ENCODE data around the gene ZNF165.
A peak's percentile ranks its signal among the peaks of the same experiment; 100 is the strongest.
"Not testable (repeated sequence)": the region's sequence is repeated elsewhere in the genome, so short reads cannot be mapped to it uniquely, and the experiment has no call there.

The ZNF165 gene

DNA sequence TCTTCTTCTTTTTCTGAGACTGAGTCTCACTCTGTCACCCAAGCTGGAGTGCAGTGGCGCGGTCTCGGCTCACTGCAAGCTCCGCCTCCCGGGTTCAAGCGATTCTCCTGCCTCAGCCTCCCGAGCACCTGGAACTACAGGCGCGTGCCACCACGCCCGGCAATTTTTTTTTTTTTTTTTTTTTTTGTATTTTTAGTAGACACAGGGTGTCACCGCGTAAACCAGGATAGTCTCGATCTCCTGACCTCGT lies at the start of gene ZNF165:
Gene ZNF165 (plus strand): TSS at position 188 of the 250 bp plus-strand sequence. CDS start 4,913 bp downstream, outside the sequence.
- H3K4me3 ChIP-seq (ENCODE audit: low read length): peak within 1 kb of the TSS; percentile 85
- H3K27me3 ChIP-seq (replicated peaks; ENCODE audit: control insufficient read depth, insufficient read depth, low read length); H3K9me3 ChIP-seq (ENCODE audit: control insufficient read depth, low read length); H3K36me3 ChIP-seq (ENCODE audit: control insufficient read depth, insufficient read depth, low read length, severe bottlenecking); H3K4me1 ChIP-seq (ENCODE audit: control insufficient read depth, insufficient read depth, low read length); DNase-seq (ENCODE audit: low read depth): not testable (repeated sequence)
- peak within 1 kb of the TSS; percentile 88 for H3K9ac ChIP-seq (ENCODE audit: low read length)

DNA sequence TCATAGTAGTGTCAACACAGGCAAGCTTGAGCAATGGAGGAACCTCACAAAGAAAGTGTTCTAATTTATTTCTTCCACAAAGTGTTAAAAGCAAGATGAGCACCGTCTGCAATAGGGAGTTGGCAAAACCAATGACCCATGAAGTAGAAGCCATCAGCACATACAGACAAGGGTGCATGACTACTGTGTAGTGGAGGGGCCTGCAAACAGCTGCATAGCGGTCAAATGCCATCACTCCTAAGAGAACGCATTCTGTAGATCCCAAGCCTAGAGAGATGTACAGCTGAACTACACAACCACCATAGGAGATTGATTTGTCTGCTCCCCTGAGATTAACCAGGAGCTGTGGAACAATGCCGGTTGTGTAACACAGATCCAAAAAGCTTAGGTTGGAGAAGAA lies 26.8 kb upstream of the ZNF165 start:
- H3K4me3 ChIP-seq (ENCODE audit: low read length): no peak overlapping the region
- H3K9me3 ChIP-seq (ENCODE audit: control insufficient read depth, low read length): no peaks in the 10 kb centered on the region
- H3K36me3 ChIP-seq (ENCODE audit: control insufficient read depth, insufficient read depth, low read length, severe bottlenecking): no peaks in the 10 kb centered on the region
- H3K9ac ChIP-seq (ENCODE audit: low read length): no peak overlapping the region
- no peaks in the 10 kb centered on the region for H3K27me3 ChIP-seq (replicated peaks; ENCODE audit: control insufficient read depth, insufficient read depth, low read length)
- no peaks in the 10 kb centered on the region for H3K4me1 ChIP-seq (ENCODE audit: control insufficient read depth, insufficient read depth, low read length)
- DNase-seq (ENCODE audit: low read depth): no peak

DNA sequence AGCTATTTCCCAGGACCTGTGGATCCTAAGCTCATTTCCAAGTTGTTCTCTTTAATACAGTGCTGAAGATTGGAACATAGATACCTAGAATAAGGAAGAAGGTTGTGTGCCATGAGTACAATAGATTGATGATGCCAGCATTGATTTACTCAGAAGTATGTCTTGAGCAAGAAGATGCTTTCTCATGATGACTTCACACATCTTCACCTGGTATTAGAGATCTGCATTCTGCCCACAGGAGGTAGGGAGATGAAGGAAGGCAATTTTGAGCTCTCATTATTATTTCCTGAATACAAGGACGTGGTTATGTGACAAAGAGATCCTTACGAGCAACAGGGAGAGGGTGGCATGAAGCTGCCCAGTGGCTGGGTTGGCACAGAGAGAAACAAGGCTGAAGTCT lies 20.0 kb upstream of the ZNF165 start:
- Histone ChIP-seq H3K9ac (ENCODE audit: low read length) (no peak overlapping the region), H3K4me3 (ENCODE audit: low read length) (no peak overlapping the region), H3K36me3 (ENCODE audit: control insufficient read depth, insufficient read depth, low read length, severe bottlenecking) (no peaks in the 10 kb centered on the region), H3K4me1 (ENCODE audit: control insufficient read depth, insufficient read depth, low read length) (no peaks in the 10 kb centered on the region), H3K27me3 (replicated peaks; ENCODE audit: control insufficient read depth, insufficient read depth, low read length) (no peaks in the 10 kb centered on the region), H3K9me3 (ENCODE audit: control insufficient read depth, low read length) (no peaks in the 10 kb centered on the region)
- DNase-seq (ENCODE audit: low read depth): no peak

DNA sequence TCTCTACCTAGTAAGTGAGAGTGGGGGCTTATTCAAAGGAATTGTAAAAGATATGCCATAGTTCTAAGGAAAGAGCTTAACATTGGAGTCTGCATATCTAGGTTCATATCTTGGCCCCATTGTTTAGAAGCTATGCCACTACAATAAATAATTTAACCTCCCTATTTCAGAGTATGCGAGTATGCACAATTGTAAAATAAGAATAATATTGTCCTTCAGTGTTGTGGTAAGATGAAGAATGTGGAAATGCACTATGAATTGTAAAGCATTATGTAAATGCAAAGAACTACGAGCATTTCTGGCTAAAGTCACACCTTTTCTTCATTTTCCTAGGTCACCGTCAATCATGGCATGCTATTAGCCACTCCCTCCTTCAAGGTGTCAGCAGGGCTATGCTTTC lies 16.1 kb upstream of the ZNF165 start:
- Histone ChIP-seq H3K36me3 (ENCODE audit: control insufficient read depth, insufficient read depth, low read length, severe bottlenecking) (no peaks in the 10 kb centered on the region), H3K9me3 (ENCODE audit: control insufficient read depth, low read length) (no peaks in the 10 kb centered on the region), H3K27me3 (replicated peaks; ENCODE audit: control insufficient read depth, insufficient read depth, low read length) (no peaks in the 10 kb centered on the region), H3K9ac (ENCODE audit: low read length) (no peak overlapping the region), H3K4me3 (ENCODE audit: low read length) (no peak overlapping the region), H3K4me1 (ENCODE audit: control insufficient read depth, insufficient read depth, low read length) (no peaks in the 10 kb centered on the region)
- DNase-seq (ENCODE audit: low read depth): no peak

DNA sequence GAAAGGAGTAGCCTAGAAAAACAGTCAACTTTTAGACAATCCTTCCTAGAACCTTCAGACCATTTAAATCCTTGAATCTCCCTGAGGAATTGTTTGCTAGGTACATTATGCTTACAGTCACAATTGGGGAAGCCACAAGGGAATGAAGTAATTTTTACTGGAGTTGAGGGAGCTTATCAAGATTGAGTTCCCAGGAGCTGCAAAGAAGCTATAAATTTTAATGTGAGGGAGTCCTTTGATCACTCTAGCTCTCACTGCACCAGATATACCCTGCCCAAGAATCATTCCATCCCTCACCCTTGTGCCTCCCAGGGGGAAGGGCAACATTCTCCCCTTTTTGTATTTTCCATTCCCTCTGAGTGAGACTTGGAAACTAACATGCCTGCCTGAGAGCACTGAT lies 12.3 kb upstream of the ZNF165 start:
- Histone ChIP-seq H3K4me3 (ENCODE audit: low read length) (no peak overlapping the region), H3K36me3 (ENCODE audit: control insufficient read depth, insufficient read depth, low read length, severe bottlenecking) (no peaks in the 10 kb centered on the region), H3K4me1 (ENCODE audit: control insufficient read depth, insufficient read depth, low read length) (no peaks in the 10 kb centered on the region), H3K9ac (ENCODE audit: low read length) (no peak overlapping the region), H3K27me3 (replicated peaks; ENCODE audit: control insufficient read depth, insufficient read depth, low read length) (no peaks in the 10 kb centered on the region), H3K9me3 (ENCODE audit: control insufficient read depth, low read length) (no peaks in the 10 kb centered on the region)
- DNase-seq (ENCODE audit: low read depth): no peak

DNA sequence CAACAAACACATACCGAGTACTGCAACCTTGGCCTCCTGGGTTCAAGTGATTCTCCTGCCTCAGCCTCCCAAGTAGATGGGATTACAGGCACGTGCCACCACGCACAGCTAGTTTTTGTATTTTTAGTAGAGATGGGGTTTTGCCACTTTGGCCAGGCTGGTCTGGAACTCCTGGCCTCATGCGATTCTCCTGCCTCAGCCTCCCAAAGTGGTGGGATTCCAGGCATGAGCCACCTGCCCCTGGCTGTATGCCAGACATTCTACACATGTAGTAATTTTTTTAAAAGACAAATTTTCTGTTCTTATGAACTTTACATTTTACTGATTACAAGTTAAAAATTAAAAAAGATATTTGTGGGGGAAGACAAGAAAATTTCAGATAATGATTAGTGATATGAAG lies 9.4 kb upstream of the ZNF165 start:
- H3K36me3 ChIP-seq (ENCODE audit: control insufficient read depth, insufficient read depth, low read length, severe bottlenecking); H3K9me3 ChIP-seq (ENCODE audit: control insufficient read depth, low read length); H3K9ac ChIP-seq (ENCODE audit: low read length); H3K27me3 ChIP-seq (replicated peaks; ENCODE audit: control insufficient read depth, insufficient read depth, low read length); H3K4me3 ChIP-seq (ENCODE audit: low read length); H3K4me1 ChIP-seq (ENCODE audit: control insufficient read depth, insufficient read depth, low read length); DNase-seq (ENCODE audit: low read depth): not testable (repeated sequence)

DNA sequence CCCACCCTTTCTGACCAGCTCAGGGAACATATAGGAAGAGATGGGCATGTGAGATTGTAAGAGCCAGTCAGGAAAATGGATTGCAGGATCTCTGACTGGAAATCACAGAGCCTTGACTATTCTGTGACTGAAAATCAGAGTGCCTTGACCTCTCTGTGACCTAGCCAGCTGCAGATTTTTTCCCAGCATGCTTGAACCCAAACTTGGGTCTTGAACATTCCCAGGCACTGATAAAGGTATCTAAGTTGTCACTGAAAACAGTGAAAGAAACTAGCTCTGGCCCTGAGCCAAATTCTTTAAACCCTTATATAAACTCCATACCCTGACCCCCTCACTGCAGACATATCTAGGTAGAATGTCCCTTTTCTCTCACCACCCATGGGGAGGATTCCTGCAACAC lies 2.3 kb upstream of the ZNF165 start:
- H3K4me1 ChIP-seq (ENCODE audit: control insufficient read depth, insufficient read depth, low read length): peaks cover 9% of the 10 kb centered on the region
- no peak overlapping the region for H3K9ac ChIP-seq (ENCODE audit: low read length)
- no peak overlapping the region for H3K4me3 ChIP-seq (ENCODE audit: low read length)
- no peaks in the 10 kb centered on the region for H3K9me3 ChIP-seq (ENCODE audit: control insufficient read depth, low read length)
- no peaks in the 10 kb centered on the region for H3K36me3 ChIP-seq (ENCODE audit: control insufficient read depth, insufficient read depth, low read length, severe bottlenecking)
- no peak for DNase-seq (ENCODE audit: low read depth)
- no peaks in the 10 kb centered on the region for H3K27me3 ChIP-seq (replicated peaks; ENCODE audit: control insufficient read depth, insufficient read depth, low read length)

DNA sequence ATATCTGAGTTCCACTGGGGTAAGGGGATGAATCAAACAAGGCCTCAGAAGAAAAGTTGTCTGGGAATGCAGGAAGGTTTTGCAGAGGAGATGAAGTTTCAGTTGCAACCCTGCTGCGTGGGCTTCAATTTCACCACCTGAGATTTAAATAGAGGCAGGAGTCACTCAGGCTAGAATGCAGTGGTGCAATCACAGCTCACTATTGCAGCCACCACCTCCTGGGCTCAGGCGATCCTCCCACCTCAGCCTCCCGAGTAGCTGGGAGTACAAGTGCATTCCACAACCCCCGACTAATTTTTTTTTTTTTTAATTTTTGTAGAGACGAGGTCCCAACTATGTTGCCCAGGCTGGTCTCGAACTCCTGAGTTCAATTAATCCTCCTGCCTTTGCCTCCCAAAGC lies 1.5 kb upstream of the ZNF165 start:
- no peak for DNase-seq (ENCODE audit: low read depth)
- H3K4me1 ChIP-seq (ENCODE audit: control insufficient read depth, insufficient read depth, low read length): peaks cover 9% of the 10 kb centered on the region
- no peaks in the 10 kb centered on the region for H3K36me3 ChIP-seq (ENCODE audit: control insufficient read depth, insufficient read depth, low read length, severe bottlenecking)
- H3K4me3 ChIP-seq (ENCODE audit: low read length): no peak overlapping the region
- H3K27me3 ChIP-seq (replicated peaks; ENCODE audit: control insufficient read depth, insufficient read depth, low read length): no peaks in the 10 kb centered on the region
- H3K9ac ChIP-seq (ENCODE audit: low read length): no peak overlapping the region
- no peaks in the 10 kb centered on the region for H3K9me3 ChIP-seq (ENCODE audit: control insufficient read depth, low read length)

DNA sequence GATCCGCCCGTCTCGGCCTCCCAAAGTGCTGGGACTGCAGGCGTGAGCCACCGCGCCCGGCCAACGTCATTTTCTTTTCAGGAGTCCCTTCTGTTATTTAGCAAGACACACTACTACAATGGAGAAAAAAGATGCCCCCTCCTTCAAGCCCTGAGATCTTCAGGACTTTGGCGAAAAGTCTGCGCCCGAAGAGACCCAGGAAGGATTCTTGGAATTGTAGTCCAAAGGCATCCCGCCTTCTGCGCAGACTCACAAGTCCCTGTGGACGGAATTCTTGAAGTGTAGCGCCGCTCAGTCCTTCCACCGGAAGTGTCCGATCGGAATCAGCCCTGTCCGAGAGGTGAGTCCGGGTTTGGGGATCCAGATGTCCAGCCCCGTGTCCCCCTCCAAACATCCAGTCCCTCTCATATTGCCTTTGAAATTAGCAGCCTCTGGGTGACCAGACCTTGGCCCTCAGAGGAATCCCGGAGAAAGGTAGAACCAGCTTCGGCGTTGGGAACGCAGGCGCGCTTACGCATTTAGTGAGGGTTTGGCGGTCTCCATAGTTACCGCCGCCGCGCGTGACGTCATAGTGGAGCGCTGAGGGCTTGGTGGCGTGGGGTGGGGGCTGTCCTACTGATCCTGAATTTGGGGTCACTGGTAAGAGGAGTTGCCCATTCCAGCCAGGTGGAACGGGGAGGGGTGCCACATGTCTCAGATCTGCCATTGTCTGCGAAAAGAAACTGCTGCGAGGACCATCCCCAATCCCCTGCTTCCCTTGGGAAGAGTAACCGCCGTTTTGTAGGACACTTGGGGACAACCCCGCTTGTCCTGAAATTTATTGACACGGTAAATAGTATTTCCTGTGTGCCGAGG lies 490 bp downstream of the ZNF165 start:
- Histone ChIP-seq H3K9me3 (ENCODE audit: control insufficient read depth, low read length) (no peaks in the 10 kb centered on the region), H3K4me1 (ENCODE audit: control insufficient read depth, insufficient read depth, low read length) (peaks cover 9% of the 10 kb centered on the region), H3K9ac (ENCODE audit: low read length) (peak overlapping the region; percentile 88), H3K27me3 (replicated peaks; ENCODE audit: control insufficient read depth, insufficient read depth, low read length) (no peaks in the 10 kb centered on the region), H3K36me3 (ENCODE audit: control insufficient read depth, insufficient read depth, low read length, severe bottlenecking) (no peaks in the 10 kb centered on the region), H3K4me3 (ENCODE audit: low read length) (peak overlapping the region; percentile 85)
- peak; percentile 97 for DNase-seq (ENCODE audit: low read depth)

DNA sequence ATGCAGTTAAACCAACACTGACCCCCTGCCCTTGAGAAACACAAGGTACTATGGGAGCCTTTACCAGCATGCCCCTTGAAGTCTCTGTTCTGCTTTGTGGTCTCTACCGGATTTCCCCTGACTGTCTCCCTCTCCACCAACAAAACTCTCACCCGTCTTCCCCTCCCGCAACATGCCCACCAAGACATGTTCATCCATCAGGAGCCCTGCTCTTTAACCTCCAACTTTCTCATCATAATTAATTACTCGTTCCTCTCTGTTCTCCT lies 1.1 kb downstream of the ZNF165 start:
- H3K27me3 ChIP-seq (replicated peaks; ENCODE audit: control insufficient read depth, insufficient read depth, low read length): no peaks in the 10 kb centered on the region
- H3K4me3 ChIP-seq (ENCODE audit: low read length): peak overlapping the region; percentile 85
- H3K9me3 ChIP-seq (ENCODE audit: control insufficient read depth, low read length): no peaks in the 10 kb centered on the region
- DNase-seq (ENCODE audit: low read depth): no peak
- peaks cover 9% of the 10 kb centered on the region for H3K4me1 ChIP-seq (ENCODE audit: control insufficient read depth, insufficient read depth, low read length)
- H3K36me3 ChIP-seq (ENCODE audit: control insufficient read depth, insufficient read depth, low read length, severe bottlenecking): no peaks in the 10 kb centered on the region
- peak overlapping the region; percentile 88 for H3K9ac ChIP-seq (ENCODE audit: low read length)

DNA sequence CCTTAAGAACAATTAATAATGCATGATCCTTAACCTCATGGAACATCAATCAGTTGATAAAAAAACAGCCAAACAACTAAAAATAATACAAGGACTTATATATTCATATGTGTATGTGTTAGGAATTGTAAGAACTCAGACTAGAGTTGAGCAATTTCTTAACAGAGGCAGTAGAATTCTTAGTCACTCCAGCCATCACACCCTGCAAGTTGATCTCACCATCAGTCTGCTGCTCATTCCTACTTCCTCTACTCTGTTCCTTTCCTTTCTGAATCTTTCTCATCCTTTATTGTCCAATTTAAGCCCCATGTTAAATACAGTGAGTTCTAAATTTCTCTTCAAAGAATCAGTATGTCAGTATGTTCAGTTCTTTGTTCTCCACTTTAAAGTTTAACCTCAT lies 2.6 kb downstream of the ZNF165 start:
- H3K4me3 ChIP-seq (ENCODE audit: low read length): no peak overlapping the region
- no peaks in the 10 kb centered on the region for H3K36me3 ChIP-seq (ENCODE audit: control insufficient read depth, insufficient read depth, low read length, severe bottlenecking)
- peaks cover 5% of the 10 kb centered on the region for H3K9me3 ChIP-seq (ENCODE audit: control insufficient read depth, low read length)
- H3K9ac ChIP-seq (ENCODE audit: low read length): no peak overlapping the region
- peaks cover 9% of the 10 kb centered on the region for H3K4me1 ChIP-seq (ENCODE audit: control insufficient read depth, insufficient read depth, low read length)
- no peak for DNase-seq (ENCODE audit: low read depth)
- H3K27me3 ChIP-seq (replicated peaks; ENCODE audit: control insufficient read depth, insufficient read depth, low read length): no peaks in the 10 kb centered on the region

DNA sequence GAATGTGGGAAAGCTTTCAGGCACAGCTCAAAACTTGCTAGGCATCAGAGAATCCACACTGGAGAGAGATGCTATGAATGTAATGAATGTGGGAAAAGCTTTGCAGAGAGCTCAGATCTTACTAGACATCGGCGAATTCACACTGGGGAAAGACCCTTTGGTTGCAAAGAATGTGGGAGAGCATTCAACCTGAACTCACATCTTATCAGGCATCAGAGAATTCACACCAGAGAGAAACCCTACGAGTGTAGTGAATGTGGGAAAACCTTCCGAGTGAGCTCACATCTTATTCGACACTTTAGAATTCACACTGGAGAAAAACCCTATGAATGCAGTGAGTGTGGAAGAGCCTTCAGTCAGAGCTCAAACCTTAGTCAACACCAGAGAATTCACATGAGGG lies 8.7 kb downstream of the ZNF165 start:
- no peak overlapping the region for H3K4me3 ChIP-seq (ENCODE audit: low read length)
- H3K4me1 ChIP-seq (ENCODE audit: control insufficient read depth, insufficient read depth, low read length): no peaks in the 10 kb centered on the region
- H3K9me3 ChIP-seq (ENCODE audit: control insufficient read depth, low read length): peaks cover 41% of the 10 kb centered on the region
- DNase-seq (ENCODE audit: low read depth): no peak
- H3K36me3 ChIP-seq (ENCODE audit: control insufficient read depth, insufficient read depth, low read length, severe bottlenecking): peaks cover 4% of the 10 kb centered on the region
- H3K27me3 ChIP-seq (replicated peaks; ENCODE audit: control insufficient read depth, insufficient read depth, low read length): no peaks in the 10 kb centered on the region
- no peak overlapping the region for H3K9ac ChIP-seq (ENCODE audit: low read length)
